ENCODE data around the gene LPIN1.

DNA sequence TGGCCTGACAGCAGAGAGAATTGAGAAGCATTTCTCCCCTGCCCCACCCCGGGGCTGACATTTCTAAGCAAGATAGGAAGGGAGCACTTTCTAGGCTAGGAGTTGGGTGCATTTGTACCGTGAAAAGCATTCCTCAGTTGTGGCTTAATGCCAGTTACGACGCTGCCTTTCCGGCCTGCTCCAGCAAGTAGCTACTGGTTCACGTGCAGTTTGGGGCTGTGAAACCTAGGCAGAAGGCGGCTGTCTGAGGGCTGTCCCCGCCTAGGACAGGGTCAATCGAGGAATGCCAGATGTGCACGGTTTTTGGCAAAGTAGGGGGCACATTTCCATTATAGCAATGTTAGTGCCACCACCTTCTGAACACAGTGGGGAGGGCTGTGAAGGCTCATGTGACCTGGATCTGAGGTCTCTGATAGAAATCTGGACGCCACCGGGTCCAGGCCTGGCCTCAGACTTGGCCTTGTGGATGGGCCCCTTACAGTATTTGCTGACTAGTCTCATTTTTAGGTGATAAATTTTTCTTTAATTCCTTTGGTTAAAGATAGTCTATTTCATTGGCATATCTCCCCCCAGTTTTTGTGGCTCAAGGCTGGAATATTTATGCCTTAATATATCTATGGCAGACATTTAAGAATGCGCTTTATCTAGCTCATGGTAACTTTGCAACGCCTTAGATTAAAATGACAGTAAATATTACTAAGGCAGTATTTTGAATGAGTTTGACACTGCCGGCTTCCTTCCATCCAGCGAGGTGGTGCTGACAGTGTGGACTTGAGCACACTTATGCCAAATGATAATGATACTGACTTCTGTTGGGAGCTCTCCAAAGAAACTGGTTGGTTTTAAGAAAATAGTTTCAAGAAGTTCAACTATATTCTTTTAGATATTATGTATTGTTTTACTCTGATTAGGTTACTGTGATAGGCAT lies 78.7 kb downstream of the LPIN1 start:
- TF ChIP-seq, protein P1, sequence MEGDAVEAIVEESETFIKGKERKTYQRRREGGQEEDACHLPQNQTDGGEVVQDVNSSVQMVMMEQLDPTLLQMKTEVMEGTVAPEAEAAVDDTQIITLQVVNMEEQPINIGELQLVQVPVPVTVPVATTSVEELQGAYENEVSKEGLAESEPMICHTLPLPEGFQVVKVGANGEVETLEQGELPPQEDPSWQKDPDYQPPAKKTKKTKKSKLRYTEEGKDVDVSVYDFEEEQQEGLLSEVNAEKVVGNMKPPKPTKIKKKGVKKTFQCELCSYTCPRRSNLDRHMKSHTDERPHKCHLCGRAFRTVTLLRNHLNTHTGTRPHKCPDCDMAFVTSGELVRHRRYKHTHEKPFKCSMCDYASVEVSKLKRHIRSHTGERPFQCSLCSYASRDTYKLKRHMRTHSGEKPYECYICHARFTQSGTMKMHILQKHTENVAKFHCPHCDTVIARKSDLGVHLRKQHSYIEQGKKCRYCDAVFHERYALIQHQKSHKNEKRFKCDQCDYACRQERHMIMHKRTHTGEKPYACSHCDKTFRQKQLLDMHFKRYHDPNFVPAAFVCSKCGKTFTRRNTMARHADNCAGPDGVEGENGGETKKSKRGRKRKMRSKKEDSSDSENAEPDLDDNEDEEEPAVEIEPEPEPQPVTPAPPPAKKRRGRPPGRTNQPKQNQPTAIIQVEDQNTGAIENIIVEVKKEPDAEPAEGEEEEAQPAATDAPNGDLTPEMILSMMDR (IDR thresholded peaks at IDR 0.05; ENCODE audit: poor library complexity) = no peak
- TF ChIP-seq EZH2 (IDR thresholded peaks at IDR 0.05; ENCODE audit: borderline replicate concordance) (no peak), EZH2phosphoT487 (IDR thresholded peaks at IDR 0.05; ENCODE audit: low read depth, severe bottlenecking, unreplicated experiment) (no peak)
